Testis (tissue), 5 donors: ENCODE data around the gene DENND1A. TPM values are rescaled to one million over a fixed set of nuclear protein-coding genes. Genes with fewer than 3 reads are reported as not detected.
"Not testable (repeated sequence)": the region's sequence is repeated elsewhere in the genome, so short reads cannot be mapped to it uniquely, and the experiment has no call there.

Source experiments
- DNase-seq: peaks from one replicate; pipeline ENCODE4 v3.0.0-alpha.2; 2019
- H3K27ac ChIP-seq, 2 donors: fragments of 200-600 bp; sonication (generic); one replicate each; pipeline ENCODE4 v1.5.1; 2019
- H3K27me3 ChIP-seq: fragments of 200-600 bp; sonication (generic); one replicate; pipeline ENCODE4 v1.5.1; 2019
- H3K36me3 ChIP-seq: fragments of 200-600 bp; sonication (generic); one replicate; pipeline ENCODE4 v1.5.1; 2017; ENCODE audit warnings: low read depth; ENCODE audit errors: missing control alignments
- H3K4me1 ChIP-seq: fragments of 200-600 bp; sonication (generic); one replicate; pipeline ENCODE4 v1.5.1; 2019
- H3K4me3 ChIP-seq, 2 donors: fragments of 200-600 bp; sonication (generic); one replicate each; pipeline ENCODE4 v1.5.1; 2017 to 2019
- H3K9me3 ChIP-seq: fragments of 200-600 bp; sonication (generic); one replicate; pipeline ENCODE4 v1.5.1; 2017
- CTCF ChIP-seq, 3 experiments: fragments of 450-650 bp in 2 of 3; fragments of 200-600 bp in 1 of 3; sonication (generic) in 1 of 3; IDR thresholded peaks; one replicate each; pipeline ENCODE4 v1.5.1; 2016 to 2019; ENCODE audit warnings: antibody characterized with exemption in 3 of 3, mild to moderate bottlenecking in 2 of 3, moderate library complexity in 1 of 3
- POLR2A ChIP-seq: fragments of 450-650 bp; IDR thresholded peaks from one replicate; pipeline ENCODE4 v1.6.1; 2017; ENCODE audit warnings: antibody characterized with exemption, mild to moderate bottlenecking, moderate library complexity
- WGBS, 2 donors: methylation state at CpG; one replicate each; pipeline ENCODE4 v1.1.5; 2018; 5-methylcytosine and 5-hydroxymethylcytosine counted together
- intact Hi-C: fragments of 100-400 bp; cut with DNase I; formaldehyde crosslinking; loops from one replicate; pipeline ENCODE4 v1.15.1; 2023; ENCODE audit warnings: low total_unique reads
- long read RNA-seq, 2 donors: transcript quantifications; one replicate each; lab custom pipeline, GENCODE V29; 2026
- polyA plus RNA-seq: library from polyadenylated mRNA; stranded (reverse); fragments of 350-450 nt; fragmentation: Illumina TruSeq; extraction: RNeasy Lipid Tissue Mini Kit (QIAGEN cat#74804); gene quantifications from one replicate; pipeline ENCODE4 v1.2.3, GENCODE V29; 2014; ENCODE audit warnings: low read depth, low replicate concordance; ENCODE audit not compliant: insufficient read depth
- total RNA-seq, 2 donors: library from RNA; depleted of rRNA; stranded (reverse); fragments of >200 nt; gene quantifications; one replicate each; pipeline ENCODE4 v1.2.3, GENCODE V29; 2016

DENND1A gene
- 10 to 100 TPM; 44.9 to 47.4 TPM for total RNA-seq
- polyA plus RNA-seq, result 20.3 TPM
- long read RNA-seq, donor 1, full-length matches to known transcripts, result 1 of 1 reads
- long read RNA-seq, donor 1, partial matches to known transcripts, result 0 of 1 reads
- long read RNA-seq, donor 1, other reads (novel, unspliced or antisense), result 0 of 1 reads
- long read RNA-seq, donor 2, full-length matches to known transcripts, result 2 of 2 reads
- long read RNA-seq, donor 2, partial matches to known transcripts, result 0 of 2 reads
- long read RNA-seq, donor 2, other reads (novel, unspliced or antisense), result 0 of 2 reads

GRCh38 chr9:123929870-123930831 is at the start of gene DENND1A:
TSS of gene DENND1A (minus strand) at chr9:123930126. CDS start at chr9:123929905, 221 bp downstream.
- H3K27me3 ChIP-seq, result no peaks in the 10 kb centered on the region
- no peaks in the 10 kb centered on the region for H3K36me3 ChIP-seq
- peaks cover 24% of the 10 kb centered on the region for H3K4me1 ChIP-seq
- WGBS, 2 donors, result 8 to 27% methylated on average over 15 to 57 of the region's 83 CpGs
- peak within 1 kb of the TSS; percentile 18 to 83 for H3K27ac ChIP-seq
- no peak for TF ChIP-seq CTCF (IDR thresholded peaks at IDR 0.05)
- no peak for TF ChIP-seq POLR2A
- intact Hi-C loops, result no loop called here
- H3K4me3 ChIP-seq, result peak within 1 kb of the TSS; percentile 61 to 76
- H3K9me3 ChIP-seq, result no peaks in the 10 kb centered on the region
- peak; percentile 94 for DNase-seq

- Histone ChIP-seq H3K4me3 (no peak overlapping the region), H3K9me3 (no peaks in the 10 kb centered on the region), H3K4me1 (no peaks in the 10 kb centered on the region), H3K27me3 (no peaks in the 10 kb centered on the region), H3K27ac (no peak overlapping the region), H3K36me3 (no peaks in the 10 kb centered on the region)
- WGBS, 2 donors, result 86% methylated on average over 4 to 5 of the region's 5 CpGs
- intact Hi-C loops, result no loop called here
- TF ChIP-seq CTCF (IDR thresholded peaks at IDR 0.05) (no peak), POLR2A (no peak)
- DNase-seq, result no peak
These were observed 49.1 kb upstream of the DENND1A start for GRCh38 chr9:123978981-123979380.

GRCh38 chr9:123976579-123976978 is 46.7 kb upstream of the DENND1A start:
- H3K27ac ChIP-seq, H3K4me1 ChIP-seq, H3K27me3 ChIP-seq, H3K4me3 ChIP-seq, H3K9me3 ChIP-seq, intact Hi-C loops, DNase-seq, H3K36me3 ChIP-seq: not testable (repeated sequence)
- no CpG with 5 or more reads among the region's 9 CpGs for WGBS, 2 donors

GRCh38 chr9:123975871-123976270 is 45.9 kb upstream of the DENND1A start:
- Histone ChIP-seq H3K9me3 (no peaks in the 10 kb centered on the region), H3K4me1 (no peaks in the 10 kb centered on the region), H3K36me3 (no peaks in the 10 kb centered on the region), H3K27ac (no peak overlapping the region), H3K4me3 (no peak overlapping the region), H3K27me3 (no peaks in the 10 kb centered on the region)
- TF ChIP-seq POLR2A, result no peak
- TF ChIP-seq CTCF (IDR thresholded peaks at IDR 0.05), result no peak
- WGBS, 2 donors, result 49 to 53% methylated on average over 3 of the region's 3 CpGs
- DNase-seq, result no peak
- intact Hi-C loops, result no loop called here

GRCh38 chr9:123974471-123974870 is 44.5 kb upstream of the DENND1A start:
- intact Hi-C loops, result no loop called here
- DNase-seq, result no peak
- no peaks in the 10 kb centered on the region for H3K36me3 ChIP-seq
- 63 to 78% methylated on average over 10 to 12 of the region's 12 CpGs for WGBS, 2 donors
- no peak overlapping the region for H3K4me3 ChIP-seq
- TF ChIP-seq POLR2A (no peak), CTCF (IDR thresholded peaks at IDR 0.05) (no peak)
- H3K27ac ChIP-seq, result no peak overlapping the region
- H3K9me3 ChIP-seq, result no peaks in the 10 kb centered on the region
- no peaks in the 10 kb centered on the region for H3K4me1 ChIP-seq
- H3K27me3 ChIP-seq, result no peaks in the 10 kb centered on the region
